ENCODE results near the gene DDRGK1.
"Not testable (repeated sequence)": the region's sequence is repeated elsewhere in the genome, so short reads cannot be mapped to it uniquely, and the experiment has no call there.

DDRGK1 gene

DNA sequence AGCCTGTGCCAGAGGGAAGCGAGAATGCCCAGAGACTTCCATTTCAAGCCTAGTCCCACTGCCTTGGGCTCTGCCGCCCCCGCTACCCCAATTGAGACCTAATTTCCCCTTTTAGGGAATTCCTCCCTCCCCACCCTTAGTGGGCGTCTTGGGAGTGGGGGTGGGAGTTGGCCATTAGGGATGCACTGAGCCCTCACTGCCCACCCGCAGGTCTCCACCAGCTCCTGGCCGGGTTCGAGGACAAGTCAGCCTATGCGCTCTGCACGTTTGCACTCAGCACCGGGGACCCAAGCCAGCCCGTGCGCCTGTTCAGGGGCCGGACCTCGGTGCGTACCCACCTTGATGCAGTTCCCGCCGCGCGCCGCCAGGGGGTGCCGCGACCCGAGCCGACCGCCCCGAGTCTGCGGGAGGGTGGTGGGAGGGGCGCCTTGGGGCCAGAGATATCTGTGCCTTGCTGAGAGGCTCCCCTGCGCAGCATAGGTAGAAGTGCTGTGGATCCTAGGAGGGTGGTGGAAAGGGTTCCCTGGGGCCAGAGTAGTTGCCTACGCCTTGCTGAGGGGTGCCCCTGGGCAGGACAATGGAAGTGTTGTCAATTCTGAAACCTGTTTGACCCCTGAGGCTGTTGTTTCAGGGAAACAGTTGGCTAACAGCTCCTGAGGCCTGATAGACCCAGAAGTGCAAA is 14.0 kb upstream of the DDRGK1 start:
- in situ Hi-C loops (cut with MboI; ENCODE audit: low sequenced_read_pairs) = no loop called here

DNA sequence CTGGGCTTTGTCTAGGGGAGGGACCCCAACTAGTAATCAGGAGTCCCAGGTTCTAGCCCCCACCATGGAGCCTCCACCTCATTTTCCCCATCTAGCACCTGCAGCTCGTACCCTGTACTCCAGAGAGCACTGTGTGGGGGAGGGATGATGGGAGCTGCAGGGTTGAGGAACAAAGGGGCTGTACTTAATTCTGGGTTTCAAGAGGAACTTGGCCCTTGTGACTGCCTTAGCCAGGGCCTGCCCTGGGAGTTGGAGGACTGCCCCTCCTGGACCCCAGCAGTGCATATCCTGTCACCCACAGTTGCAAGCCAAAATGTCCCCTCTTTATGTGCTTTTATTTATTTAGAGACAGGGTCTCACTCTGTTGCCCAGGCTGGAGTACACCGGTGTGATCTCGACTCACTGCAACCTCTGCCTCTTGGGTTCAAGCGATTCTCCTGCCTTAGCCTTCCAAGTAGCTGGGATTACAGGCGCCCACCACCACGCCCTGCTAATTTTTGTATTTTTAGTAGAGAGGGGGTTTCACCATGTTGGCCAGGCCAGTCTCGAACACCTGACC is 11.0 kb upstream of the DDRGK1 start:
- in situ Hi-C loops (cut with MboI; ENCODE audit: low sequenced_read_pairs) = not testable (repeated sequence)

DNA sequence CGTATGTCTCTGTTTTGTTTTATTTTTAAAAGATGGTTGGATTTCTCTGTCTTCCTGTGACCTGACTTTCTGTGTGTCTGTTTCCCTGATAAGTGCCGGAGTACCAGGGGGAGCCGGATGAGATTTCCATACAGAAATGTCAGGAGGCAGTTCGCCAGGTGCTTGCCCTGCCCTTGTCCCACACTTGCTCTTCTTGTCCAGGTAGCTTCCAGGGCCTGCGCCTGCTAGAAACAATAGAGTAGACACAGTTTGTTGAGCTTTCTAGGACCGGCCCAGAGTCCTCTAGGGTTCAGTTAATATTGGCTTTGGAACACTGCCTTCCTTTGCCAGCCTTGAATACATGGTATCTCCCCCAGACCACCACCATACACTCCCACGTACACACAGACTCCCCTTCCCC is 8.7 kb upstream of the DDRGK1 start:
- in situ Hi-C loops (cut with MboI; ENCODE audit: low sequenced_read_pairs) = no loop called here

DNA sequence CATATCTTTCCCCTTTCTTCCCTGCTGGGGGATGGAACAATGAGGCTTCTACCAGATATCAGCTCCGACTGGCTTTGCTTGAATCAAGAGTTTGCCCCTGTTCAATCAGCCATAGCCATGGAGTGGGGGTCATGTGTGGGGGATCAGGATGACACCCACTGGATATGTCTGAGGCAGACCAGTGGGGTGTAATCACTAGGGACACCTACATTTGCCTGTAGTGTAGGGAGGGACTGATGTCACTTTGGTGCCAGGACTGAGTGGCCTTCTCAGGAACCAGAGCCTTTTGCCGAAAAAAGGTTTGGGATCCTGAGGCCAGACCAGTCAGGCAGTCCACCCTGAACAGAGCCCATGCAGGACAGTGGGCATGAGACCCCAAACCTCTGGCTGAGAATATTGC is 5.9 kb upstream of the DDRGK1 start:
- in situ Hi-C loops (cut with MboI; ENCODE audit: low sequenced_read_pairs) = no loop called here

DNA sequence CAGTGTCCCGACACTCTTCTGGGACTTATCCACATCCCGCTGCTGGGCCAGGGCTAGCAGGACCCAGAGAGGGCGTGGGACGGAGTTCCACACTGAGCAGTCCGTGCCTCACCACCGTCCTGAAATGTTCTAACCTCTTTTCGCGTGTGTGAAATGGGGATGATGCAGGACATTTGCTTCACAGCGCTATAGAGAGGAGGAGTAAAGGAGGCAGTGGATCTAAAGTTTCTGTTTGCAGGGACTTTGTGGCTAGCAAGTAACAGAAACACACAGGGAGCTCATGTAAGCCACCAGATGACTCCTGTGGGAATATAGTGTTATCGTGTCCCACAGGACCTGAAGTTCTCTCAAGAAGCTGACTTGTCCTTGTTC is 5.5 kb upstream of the DDRGK1 start:
- in situ Hi-C loops (cut with MboI; ENCODE audit: low sequenced_read_pairs) = no loop called here

DNA sequence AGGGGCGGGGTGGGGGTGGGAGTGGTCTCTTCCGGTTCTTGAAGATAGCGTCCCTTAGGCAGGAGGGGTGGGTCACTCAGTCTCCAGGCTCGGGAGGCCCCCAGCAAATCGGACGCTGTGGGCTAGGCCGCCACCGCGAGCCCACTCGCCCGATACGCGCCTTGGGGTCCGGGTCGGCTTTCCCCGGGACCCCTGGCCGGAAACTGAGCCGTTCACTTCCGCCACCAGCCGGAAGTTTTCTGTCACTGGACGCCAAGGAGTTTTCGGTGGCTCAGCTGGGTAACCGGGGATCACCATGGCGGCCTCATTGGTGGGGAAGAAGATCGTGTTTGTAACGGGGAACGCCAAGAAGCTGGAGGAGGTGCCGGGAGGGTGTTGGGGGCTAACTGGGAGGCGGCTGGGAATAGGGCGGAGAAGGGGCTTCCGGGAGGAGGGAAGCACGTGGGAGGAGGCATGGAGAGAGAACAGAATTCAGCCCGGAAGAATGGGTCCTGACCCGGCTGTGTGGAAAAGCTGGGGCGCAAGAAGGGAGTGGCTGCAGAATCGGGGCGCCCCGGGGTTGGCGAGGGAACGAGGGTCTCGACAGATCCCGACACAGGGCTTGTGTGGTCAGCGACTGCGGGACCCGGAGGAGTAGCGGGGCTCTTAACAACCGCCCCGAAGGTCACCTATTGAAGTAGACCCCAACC is 4.9 kb upstream of the DDRGK1 start, which contains the start of gene ITPA:
Gene ITPA, plus strand, starts transcription at position 242 of the 689 bp plus-strand sequence. Its CDS starts 54 bp downstream, at position 296.
- in situ Hi-C loops (cut with MboI; ENCODE audit: low sequenced_read_pairs) = no loop called here

DNA sequence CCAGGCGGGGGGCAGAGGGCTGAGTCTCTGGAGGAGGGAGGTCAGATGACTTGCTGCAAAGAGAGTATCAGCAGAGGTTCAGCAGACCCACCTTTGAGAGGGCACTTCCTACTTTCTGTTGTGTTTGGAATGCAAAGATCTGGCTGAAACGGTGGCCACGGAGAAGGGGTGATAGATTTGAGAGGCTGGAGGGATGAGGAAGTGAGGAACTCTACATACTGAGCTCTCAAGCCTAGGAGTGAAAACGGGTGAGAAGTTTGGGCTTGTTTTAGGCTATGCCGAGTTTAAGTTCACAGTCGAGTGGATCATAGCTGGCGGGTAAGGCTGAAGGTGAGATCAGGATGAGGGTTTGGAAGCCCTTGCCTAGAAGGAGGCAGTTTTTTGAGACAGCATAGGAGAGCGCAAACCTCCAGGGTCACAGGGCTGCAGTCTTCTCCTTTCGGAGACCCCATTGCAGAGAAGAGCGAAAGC is 4.3 kb upstream of the DDRGK1 start:
- in situ Hi-C loops (cut with MboI; ENCODE audit: low sequenced_read_pairs) = no loop called here

DNA sequence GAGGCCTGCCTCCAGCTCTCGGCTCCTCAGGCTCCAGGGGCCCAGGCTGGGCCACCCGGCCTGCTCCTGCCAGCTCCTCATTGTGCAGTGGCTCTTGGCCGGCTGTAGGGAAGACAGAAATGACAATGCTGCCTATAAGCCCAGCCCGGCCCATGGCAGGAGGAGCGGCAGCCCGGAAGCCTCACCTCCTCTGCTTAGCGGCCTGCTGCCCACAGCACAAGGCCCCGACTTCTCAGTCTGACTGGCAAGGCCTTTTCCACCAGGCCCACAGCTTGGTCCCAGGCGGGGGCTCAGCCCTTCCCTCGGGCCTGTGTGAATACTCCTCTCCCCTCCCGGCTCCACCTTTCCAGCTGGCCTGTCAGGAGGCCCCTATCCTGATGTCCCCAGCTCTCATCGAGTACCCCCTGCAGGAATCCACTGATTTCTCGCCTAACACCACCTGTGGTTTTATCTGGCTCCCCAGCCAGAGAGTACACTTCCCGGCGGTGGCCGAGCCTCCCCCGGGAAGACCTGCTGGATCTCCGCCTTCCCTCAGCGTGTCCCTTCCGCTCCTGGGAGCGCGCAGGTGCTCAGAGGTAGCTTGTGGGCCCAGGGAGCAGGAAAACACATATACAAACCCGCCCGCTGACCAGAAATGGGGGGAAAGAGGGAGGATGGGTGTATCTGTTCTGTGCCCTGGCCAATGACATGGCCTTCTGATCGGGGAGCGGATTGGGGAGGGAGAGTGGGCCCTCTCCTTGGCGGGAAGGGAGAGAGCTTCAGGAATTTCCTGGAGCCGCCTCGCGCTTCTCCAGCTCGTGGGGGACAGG is 963 bp downstream of the DDRGK1 start:
- in situ Hi-C loops (cut with MboI; ENCODE audit: low sequenced_read_pairs) = no loop called here

DNA sequence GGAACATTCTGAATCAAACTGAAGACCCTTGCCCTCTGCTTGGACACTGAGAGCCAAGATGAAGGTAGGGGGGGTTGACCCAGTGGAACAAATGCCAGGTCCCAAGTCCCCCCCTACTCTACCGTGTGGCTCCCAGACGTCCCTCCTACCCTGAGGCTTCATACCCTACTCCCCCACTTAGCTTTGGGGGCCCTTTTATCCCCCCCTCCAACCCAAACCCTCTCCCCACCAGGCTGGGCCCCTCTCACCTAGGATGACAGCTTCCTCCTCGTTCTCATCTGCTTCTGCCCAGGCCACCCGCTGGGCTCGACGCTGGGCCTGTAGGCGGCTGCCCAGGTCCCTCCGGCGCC is 1.5 kb downstream of the DDRGK1 start:
- in situ Hi-C loops (cut with MboI; ENCODE audit: low sequenced_read_pairs) = no loop called here

DNA sequence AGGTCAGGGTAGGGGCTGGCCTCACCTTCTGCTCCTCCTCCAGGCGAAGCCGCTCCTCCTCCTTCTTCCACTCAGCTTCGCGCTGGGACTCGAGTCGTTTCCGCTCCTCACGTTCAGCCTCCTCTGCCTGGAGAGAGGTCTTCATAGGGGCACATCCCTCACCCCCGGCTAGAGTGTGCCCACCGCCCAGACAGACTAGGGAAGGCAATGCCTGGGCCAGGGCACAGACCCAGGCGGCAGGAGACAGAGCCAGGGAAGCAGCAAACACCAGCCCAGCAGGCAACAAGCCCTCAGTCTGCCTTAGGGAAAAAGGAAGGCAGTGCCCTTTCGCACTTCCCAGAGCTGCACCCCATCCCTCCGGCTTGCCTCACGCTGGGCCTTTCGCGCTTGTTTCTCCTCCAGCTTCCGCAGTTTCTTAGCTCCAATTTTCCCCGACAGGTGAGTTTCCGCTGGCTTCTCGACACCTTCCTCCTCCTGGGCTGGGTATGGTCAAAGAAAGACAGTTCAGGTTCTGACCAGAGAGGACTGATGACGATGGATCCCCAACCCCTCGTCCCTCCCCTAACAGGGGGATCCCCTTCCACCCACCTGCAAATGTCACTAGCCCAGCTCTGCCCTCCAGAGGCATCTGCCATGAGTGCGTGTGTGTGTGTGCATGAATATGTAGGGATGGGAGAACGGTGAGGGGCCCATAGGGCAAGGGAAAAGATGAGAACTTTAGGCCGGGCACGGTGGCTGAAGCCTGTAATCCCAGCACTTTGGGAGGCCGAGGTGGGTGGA is 4.3 kb downstream of the DDRGK1 start:
- in situ Hi-C loops (cut with MboI; ENCODE audit: low sequenced_read_pairs) = no loop called here

DNA sequence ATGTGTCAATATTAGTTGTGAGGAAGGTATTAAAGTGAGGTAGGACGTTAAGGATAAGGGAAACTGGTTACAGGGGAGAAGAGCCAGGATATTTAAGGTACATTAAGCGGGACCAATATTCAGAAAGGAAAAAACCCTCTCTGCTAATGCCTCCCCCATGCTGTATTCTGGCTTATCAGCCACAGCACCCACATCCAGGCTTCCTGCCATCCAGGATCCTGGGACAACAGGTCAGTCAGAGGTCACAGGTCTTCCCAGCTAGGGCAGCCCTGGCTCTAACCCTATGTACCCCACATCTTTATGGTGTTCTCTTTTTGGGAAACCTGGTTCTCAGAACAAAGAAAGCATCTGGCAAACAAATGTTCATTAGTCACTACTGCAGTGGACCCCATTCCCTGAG is 5.3 kb downstream of the DDRGK1 start:
- in situ Hi-C loops (cut with MboI; ENCODE audit: low sequenced_read_pairs) = no loop called here

DNA sequence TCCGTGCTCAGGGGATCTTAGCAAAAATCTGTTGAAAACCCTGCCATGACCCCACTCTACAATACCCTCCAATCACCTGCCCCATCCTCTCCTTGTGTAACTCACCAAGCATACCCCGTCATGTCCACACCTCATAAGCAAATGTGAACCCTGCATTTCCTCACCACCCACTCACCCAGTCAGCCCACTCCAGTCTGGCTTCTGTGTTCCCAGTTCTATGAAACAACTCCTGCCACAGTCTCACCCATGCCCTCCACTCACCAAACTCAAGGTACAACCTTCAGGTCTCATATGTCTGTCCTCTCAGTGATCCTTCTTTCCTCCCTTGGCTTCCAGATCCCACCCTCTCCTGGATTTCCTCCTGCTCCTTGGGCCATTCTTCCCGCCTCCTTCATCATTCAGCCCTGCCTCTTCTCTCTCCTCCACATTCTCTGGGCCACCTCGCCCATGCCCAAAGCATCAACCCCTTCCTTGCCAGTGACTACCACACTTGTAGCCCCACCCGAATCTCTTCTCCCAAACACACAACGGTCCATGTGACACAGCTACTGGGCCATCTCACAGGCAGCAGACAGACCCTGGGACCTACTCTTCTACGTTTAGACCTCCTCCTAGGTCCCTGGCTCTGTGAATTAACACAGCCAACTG is 8.8 kb downstream of the DDRGK1 start:
- in situ Hi-C loops (cut with MboI; ENCODE audit: low sequenced_read_pairs) = no loop called here

DNA sequence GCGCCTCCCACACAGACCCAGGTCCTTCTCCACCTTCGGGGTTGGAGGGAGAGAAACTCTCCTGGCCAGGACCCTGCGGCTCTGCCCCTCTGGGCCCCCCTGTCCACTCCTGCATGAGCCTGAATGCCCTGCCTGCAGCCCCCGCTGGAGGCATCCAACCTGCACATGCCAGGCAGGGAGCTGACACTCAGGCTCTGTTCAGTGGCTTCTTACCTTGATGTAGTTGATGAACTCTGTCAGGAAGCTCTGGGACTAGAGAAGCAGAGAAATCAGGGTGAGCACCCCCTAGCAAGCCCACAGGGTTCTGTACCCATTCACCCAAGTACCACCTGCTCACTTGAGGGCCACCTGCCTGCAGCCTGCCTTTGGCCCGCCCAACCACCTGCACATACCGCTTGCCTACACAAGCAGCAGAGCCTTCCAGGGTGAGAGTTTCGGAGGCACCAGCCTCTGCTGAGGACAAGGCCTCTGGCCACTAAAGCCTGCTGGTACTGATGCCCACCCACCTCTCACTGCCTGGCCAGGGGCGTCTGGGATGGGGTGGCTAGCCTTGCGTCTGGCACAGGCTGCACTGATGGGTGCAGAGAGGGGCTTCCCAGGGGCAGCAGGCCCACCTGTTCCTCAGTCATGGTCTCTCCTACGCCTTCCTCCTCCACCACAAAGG is 9.7 kb downstream of the DDRGK1 start:
- in situ Hi-C loops (cut with MboI; ENCODE audit: low sequenced_read_pairs) = no loop called here

DNA sequence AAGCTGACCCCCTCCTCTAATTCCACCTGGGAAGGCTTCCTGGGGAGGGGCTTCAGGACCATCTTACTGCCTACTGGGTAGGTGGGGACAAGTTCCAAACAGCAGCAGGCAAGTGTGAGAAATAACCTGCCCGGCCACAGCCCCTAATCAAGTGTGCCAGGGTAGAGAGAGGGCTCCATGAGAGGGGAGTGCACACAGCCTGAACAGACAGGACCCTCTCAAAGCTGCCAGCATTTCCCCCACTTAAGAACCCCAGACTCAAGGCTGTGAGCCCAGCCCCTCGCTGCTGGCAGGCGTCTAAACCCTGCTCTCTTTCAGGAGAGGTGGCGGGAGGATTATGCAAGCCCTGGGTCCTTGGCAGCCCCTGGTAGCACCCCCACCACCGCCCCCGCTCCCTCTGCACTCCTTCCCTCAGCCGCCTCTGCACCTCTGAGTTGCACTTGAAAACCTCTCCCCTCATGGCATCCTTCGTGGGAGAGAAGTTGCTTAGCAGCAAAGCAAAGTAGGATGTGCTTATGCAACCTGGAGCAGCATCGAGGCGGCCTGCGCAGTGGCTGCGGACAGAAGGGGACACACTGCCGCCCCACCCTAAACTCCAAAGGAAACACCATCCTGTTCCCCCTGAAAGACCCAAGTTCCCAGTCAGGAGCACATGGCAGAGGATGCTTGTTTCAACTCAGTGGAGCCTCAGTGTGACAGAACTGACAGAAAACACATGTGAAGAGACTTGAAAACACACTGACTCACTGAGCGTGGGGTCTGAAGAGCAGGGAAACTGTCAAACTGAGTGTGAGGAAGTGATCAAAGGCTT is 10.5 kb downstream of the DDRGK1 start:
- in situ Hi-C loops (cut with MboI; ENCODE audit: low sequenced_read_pairs) = no loop called here

DNA sequence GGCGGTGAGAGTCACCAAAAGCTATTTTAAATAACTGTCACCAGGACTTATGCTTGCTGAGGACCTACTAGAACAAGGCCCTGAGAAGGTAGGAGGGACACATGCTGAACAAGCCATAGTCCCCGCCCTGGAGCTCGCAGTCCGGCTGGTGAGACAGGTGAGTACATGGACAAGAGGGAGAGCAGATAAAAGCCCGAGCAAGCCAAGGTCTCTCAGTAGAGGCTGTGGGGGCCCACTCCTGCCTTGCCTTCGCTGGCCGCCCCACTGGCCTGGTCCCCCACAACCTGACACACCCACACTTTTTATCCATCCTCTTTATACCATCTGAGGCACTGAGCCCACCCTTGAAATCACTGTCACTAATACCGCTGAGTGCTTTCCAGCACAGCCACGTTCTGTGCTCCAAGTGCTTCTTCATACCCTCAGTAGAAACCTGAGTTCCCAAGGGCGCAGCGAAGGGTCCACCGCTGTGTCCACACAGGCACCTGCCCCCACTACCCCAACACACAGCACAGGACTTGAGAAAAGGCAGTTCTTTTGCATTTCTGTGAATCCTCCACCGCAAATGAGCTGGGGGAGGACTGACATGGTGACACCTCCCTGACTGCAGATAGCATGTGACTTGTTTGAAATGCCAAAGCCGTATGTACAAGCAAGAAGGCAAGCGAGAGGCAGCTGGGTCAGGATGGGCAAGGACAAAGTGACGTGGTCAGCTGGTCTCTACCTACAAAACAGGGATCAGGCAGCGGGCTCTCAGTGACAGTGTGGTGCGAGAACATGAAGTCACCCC is 12.1 kb downstream of the DDRGK1 start:
- in situ Hi-C loops (cut with MboI; ENCODE audit: low sequenced_read_pairs) = no loop called here

DNA sequence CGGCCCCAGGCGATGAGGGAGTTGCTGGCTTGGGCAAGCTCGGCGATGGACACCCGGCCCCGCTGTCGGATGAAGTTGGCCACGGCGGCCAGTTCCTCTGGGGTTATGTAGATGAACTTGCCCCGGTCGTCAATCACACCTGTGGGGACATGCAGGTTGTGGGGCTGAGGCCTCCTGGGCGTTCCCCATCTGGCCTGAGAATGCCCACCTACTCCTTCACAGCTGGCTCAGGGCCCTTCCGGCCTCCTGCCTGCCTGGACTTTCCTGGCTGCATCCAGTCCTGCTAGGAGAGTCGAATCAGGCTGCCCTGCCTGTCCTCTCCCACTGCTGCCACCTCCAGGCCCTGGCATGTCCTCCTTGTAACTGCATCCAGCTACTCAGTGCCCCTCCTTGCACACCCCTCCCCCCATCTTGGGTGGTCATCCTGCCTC is 13.8 kb downstream of the DDRGK1 start:
- in situ Hi-C loops (cut with MboI; ENCODE audit: low sequenced_read_pairs) = no loop called here

DNA sequence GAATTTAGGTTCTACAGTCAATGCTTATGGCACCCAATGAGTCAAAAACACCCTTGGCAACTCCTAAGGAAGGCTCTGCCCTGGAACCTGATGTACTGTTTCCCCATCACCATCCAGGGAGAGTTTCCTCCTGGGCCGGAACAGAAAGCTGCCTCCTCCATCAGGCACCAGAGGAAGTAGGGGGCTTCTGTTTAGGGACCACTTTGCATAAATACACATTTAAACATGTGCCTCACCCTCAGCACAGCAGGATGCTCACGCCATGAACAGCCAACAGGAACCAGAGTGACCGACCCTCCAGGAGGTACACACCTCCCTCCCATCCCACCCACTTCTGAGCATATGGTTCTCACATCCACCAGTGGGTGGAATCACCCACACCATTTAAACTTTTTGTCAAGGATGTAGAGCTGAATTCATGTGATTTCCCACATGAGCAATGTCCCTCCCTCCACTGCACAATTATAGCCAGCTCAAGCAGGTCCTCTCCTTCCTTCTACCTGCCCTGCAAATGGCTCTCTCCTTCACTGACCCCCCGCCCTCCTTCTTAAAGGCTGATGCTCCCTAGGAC is 14.8 kb downstream of the DDRGK1 start:
- in situ Hi-C loops (cut with MboI; ENCODE audit: low sequenced_read_pairs) = no loop called here
